Measurements from ENCODE around the gene IGF1R.

Gene IGF1R

GRCh38 chr15:98994892-98995291 is 346.6 kb downstream of the IGF1R start:
- H3K4me2 ChIP-seq (ENCODE audit: low read length): no peak overlapping the region
- peaks cover 25% of the 10 kb centered on the region for H3K27me3 ChIP-seq (ENCODE audit: low read depth, low read length)
- H3K27ac ChIP-seq (ENCODE audit: low read length): no peak overlapping the region
- H3K4me3 ChIP-seq (ENCODE audit: low read length): no peak overlapping the region
- no peaks in the 10 kb centered on the region for H3K36me3 ChIP-seq (replicated peaks; ENCODE audit: low read depth, low read length)
- no peaks in the 10 kb centered on the region for H3K4me1 ChIP-seq (ENCODE audit: low read length)
- H2AFZ ChIP-seq (ENCODE audit: low read depth, low read length): no peak overlapping the region
- no peaks in the 10 kb centered on the region for H3K79me2 ChIP-seq (ENCODE audit: low read length)
- TF ChIP-seq EZH2phosphoT487 (IDR thresholded peaks at IDR 0.05; ENCODE audit: low read depth): no peak
- no peak for TF ChIP-seq CTCF (IDR thresholded peaks at IDR 0.05; ENCODE audit: low read depth, low read length)
- no peaks in the 10 kb centered on the region for H4K20me1 ChIP-seq (ENCODE audit: insufficient read depth, low read length)
- no peaks in the 10 kb centered on the region for H3K9me3 ChIP-seq (ENCODE audit: insufficient read depth, low read length)
- no peak overlapping the region for H3K9ac ChIP-seq (ENCODE audit: low read length)

GRCh38 chr15:98996169-98996568 is 347.8 kb downstream of the IGF1R start:
- Histone ChIP-seq H3K9ac (ENCODE audit: low read length) (no peak overlapping the region), H3K9me3 (ENCODE audit: insufficient read depth, low read length) (no peaks in the 10 kb centered on the region), H4K20me1 (ENCODE audit: insufficient read depth, low read length) (no peaks in the 10 kb centered on the region), H3K36me3 (replicated peaks; ENCODE audit: low read depth, low read length) (no peaks in the 10 kb centered on the region), H3K27me3 (ENCODE audit: low read depth, low read length) (peaks cover 23% of the 10 kb centered on the region), H3K4me1 (ENCODE audit: low read length) (no peaks in the 10 kb centered on the region), H3K4me3 (ENCODE audit: low read length) (no peak overlapping the region), H3K27ac (ENCODE audit: low read length) (no peak overlapping the region), H2AFZ (ENCODE audit: low read depth, low read length) (no peak overlapping the region), H3K4me2 (ENCODE audit: low read length) (no peak overlapping the region), H3K79me2 (ENCODE audit: low read length) (no peaks in the 10 kb centered on the region)
- TF ChIP-seq CTCF (IDR thresholded peaks at IDR 0.05; ENCODE audit: low read depth, low read length) (no peak), EZH2phosphoT487 (IDR thresholded peaks at IDR 0.05; ENCODE audit: low read depth) (no peak)

- no peak overlapping the region for H3K9ac ChIP-seq (ENCODE audit: low read length)
- H3K27me3 ChIP-seq (ENCODE audit: low read depth, low read length): peaks cover 23% of the 10 kb centered on the region
- TF ChIP-seq CTCF (IDR thresholded peaks at IDR 0.05; ENCODE audit: low read depth, low read length) (no peak), EZH2phosphoT487 (IDR thresholded peaks at IDR 0.05; ENCODE audit: low read depth) (no peak)
- no peak overlapping the region for H3K27ac ChIP-seq (ENCODE audit: low read length)
- H3K36me3 ChIP-seq (replicated peaks; ENCODE audit: low read depth, low read length): no peaks in the 10 kb centered on the region
- H2AFZ ChIP-seq (ENCODE audit: low read depth, low read length): no peak overlapping the region
- no peaks in the 10 kb centered on the region for H4K20me1 ChIP-seq (ENCODE audit: insufficient read depth, low read length)
- H3K4me2 ChIP-seq (ENCODE audit: low read length): no peak overlapping the region
- no peaks in the 10 kb centered on the region for H3K9me3 ChIP-seq (ENCODE audit: insufficient read depth, low read length)
- H3K79me2 ChIP-seq (ENCODE audit: low read length): no peaks in the 10 kb centered on the region
- H3K4me3 ChIP-seq (ENCODE audit: low read length): no peak overlapping the region
- H3K4me1 ChIP-seq (ENCODE audit: low read length): no peaks in the 10 kb centered on the region
Measured at GRCh38 chr15:98996624-98997023, 348.3 kb downstream of the IGF1R start.

GRCh38 chr15:98997312-98997711 is 349.0 kb downstream of the IGF1R start:
- Histone ChIP-seq H3K4me2 (ENCODE audit: low read length) (no peak overlapping the region), H3K27ac (ENCODE audit: low read length) (no peak overlapping the region), H3K79me2 (ENCODE audit: low read length) (no peaks in the 10 kb centered on the region), H4K20me1 (ENCODE audit: insufficient read depth, low read length) (no peaks in the 10 kb centered on the region), H2AFZ (ENCODE audit: low read depth, low read length) (no peak overlapping the region), H3K9me3 (ENCODE audit: insufficient read depth, low read length) (no peaks in the 10 kb centered on the region), H3K27me3 (ENCODE audit: low read depth, low read length) (peaks cover 23% of the 10 kb centered on the region), H3K4me1 (ENCODE audit: low read length) (no peaks in the 10 kb centered on the region), H3K36me3 (replicated peaks; ENCODE audit: low read depth, low read length) (no peaks in the 10 kb centered on the region), H3K9ac (ENCODE audit: low read length) (no peak overlapping the region), H3K4me3 (ENCODE audit: low read length) (no peak overlapping the region)
- no peak for TF ChIP-seq CTCF (IDR thresholded peaks at IDR 0.05; ENCODE audit: low read depth, low read length)
- no peak for TF ChIP-seq EZH2phosphoT487 (IDR thresholded peaks at IDR 0.05; ENCODE audit: low read depth)
